ENCODE measurements around the gene CLPTM1L.
"Not testable (repeated sequence)": the region's sequence is repeated elsewhere in the genome, so short reads cannot be mapped to it uniquely, and the experiment has no call there.

The CLPTM1L gene

GRCh38 chr5:1363160-1363559 is 18.3 kb upstream of the CLPTM1L start:
- Mint-ChIP-seq H3K4me1 (no peaks in the 10 kb centered on the region), H3K36me3 (ENCODE audit: insufficient read depth) (no peaks in the 10 kb centered on the region), H3K27ac (ENCODE audit: low read depth) (no peak overlapping the region), H3K9me3 (no peaks in the 10 kb centered on the region), H3K4me3 (no peak overlapping the region), H3K27me3 (peaks cover 54% of the 10 kb centered on the region)
- DNase-seq (ENCODE audit: low spot score in 2 of 2), result no peak
- ATAC-seq (replicated peaks; ENCODE audit: extremely low read depth, poor library complexity, severe bottlenecking), result no peak

GRCh38 chr5:1362242-1363015 is 17.5 kb upstream of the CLPTM1L start:
- Mint-ChIP-seq H3K4me3 (no peak overlapping the region), H3K27me3 (peaks cover 59% of the 10 kb centered on the region), H3K27ac (ENCODE audit: low read depth) (no peak overlapping the region), H3K36me3 (ENCODE audit: insufficient read depth) (no peaks in the 10 kb centered on the region), H3K9me3 (no peaks in the 10 kb centered on the region), H3K4me1 (no peaks in the 10 kb centered on the region)
- no peak for DNase-seq (ENCODE audit: low spot score in 2 of 2)
- no peak for ATAC-seq (replicated peaks; ENCODE audit: extremely low read depth, poor library complexity, severe bottlenecking)

DNA sequence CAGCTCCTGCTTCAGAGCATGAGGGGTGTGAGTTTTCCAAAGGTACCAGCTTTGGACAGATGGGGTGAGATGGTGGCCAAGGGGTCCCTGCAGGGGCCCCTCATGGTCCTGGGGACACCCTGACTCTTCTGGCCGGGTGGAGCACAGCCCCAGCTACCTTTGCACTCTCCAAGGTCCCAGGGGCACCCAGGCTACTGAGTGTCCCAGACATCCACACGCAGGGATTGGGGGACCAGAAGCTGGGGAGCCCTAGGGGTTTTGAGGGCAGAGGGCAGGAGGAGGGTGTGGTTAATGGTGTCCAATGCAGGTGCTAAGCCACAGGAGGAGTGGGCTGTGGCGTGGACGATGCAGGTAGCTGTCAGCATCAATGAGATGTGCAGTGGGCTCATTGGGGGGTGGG is 16.0 kb upstream of the CLPTM1L start:
- H3K4me1 Mint-ChIP-seq, result no peaks in the 10 kb centered on the region

GRCh38 chr5:1360367-1360766 is 15.5 kb upstream of the CLPTM1L start:
- peaks cover 53% of the 10 kb centered on the region for H3K27me3 Mint-ChIP-seq
- DNase-seq (ENCODE audit: low spot score in 2 of 2); H3K4me3 Mint-ChIP-seq; H3K4me1 Mint-ChIP-seq; ATAC-seq (replicated peaks; ENCODE audit: extremely low read depth, poor library complexity, severe bottlenecking); H3K9me3 Mint-ChIP-seq; H3K36me3 Mint-ChIP-seq (ENCODE audit: insufficient read depth); H3K27ac Mint-ChIP-seq (ENCODE audit: low read depth): not testable (repeated sequence)

More for the DNA sequence above, 16.0 kb upstream of the CLPTM1L start:
- H3K36me3 Mint-ChIP-seq (ENCODE audit: insufficient read depth), result no peaks in the 10 kb centered on the region
- ATAC-seq (replicated peaks; ENCODE audit: extremely low read depth, poor library complexity, severe bottlenecking) (no peak), DNase-seq (ENCODE audit: low spot score in 2 of 2) (no peak)
- peaks cover 56% of the 10 kb centered on the region for H3K27me3 Mint-ChIP-seq
- H3K27ac Mint-ChIP-seq (ENCODE audit: low read depth), result no peak overlapping the region
- no peak overlapping the region for H3K4me3 Mint-ChIP-seq
- no peaks in the 10 kb centered on the region for H3K9me3 Mint-ChIP-seq

GRCh38 chr5:1359713-1360112 is 14.8 kb upstream of the CLPTM1L start:
- DNase-seq (ENCODE audit: low spot score in 2 of 2) (no peak), ATAC-seq (replicated peaks; ENCODE audit: extremely low read depth, poor library complexity, severe bottlenecking) (no peak)
- Mint-ChIP-seq H3K27me3 (peaks cover 59% of the 10 kb centered on the region), H3K4me1 (no peaks in the 10 kb centered on the region), H3K36me3 (ENCODE audit: insufficient read depth) (no peaks in the 10 kb centered on the region), H3K27ac (ENCODE audit: low read depth) (no peak overlapping the region), H3K9me3 (no peaks in the 10 kb centered on the region), H3K4me3 (no peak overlapping the region)

GRCh38 chr5:1359031-1359645 is 14.2 kb upstream of the CLPTM1L start:
- no peak for ATAC-seq (replicated peaks; ENCODE audit: extremely low read depth, poor library complexity, severe bottlenecking)
- no peak overlapping the region for H3K4me3 Mint-ChIP-seq
- no peaks in the 10 kb centered on the region for H3K9me3 Mint-ChIP-seq
- no peak overlapping the region for H3K27ac Mint-ChIP-seq (ENCODE audit: low read depth)
- DNase-seq (ENCODE audit: low spot score in 2 of 2), result no peak
- no peaks in the 10 kb centered on the region for H3K36me3 Mint-ChIP-seq (ENCODE audit: insufficient read depth)
- H3K27me3 Mint-ChIP-seq, result peaks cover 57% of the 10 kb centered on the region
- H3K4me1 Mint-ChIP-seq, result no peaks in the 10 kb centered on the region

DNA sequence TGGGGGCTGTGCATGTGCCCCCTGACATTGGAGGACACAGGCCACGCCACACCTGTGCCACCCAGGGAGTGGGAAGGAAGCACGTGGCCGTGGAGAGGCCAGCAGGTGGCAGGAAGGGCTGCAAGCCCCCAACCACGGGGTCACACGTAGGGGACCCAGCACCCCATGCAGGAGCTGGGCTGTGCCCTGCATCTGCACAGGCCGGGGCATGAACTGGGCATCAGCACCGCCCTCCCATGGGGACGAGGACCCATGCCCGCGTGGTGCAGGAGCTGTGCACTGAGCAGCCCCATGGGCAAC is 13.8 kb upstream of the CLPTM1L start:
- Mint-ChIP-seq H3K27me3 (peaks cover 52% of the 10 kb centered on the region), H3K4me3 (no peak overlapping the region), H3K27ac (ENCODE audit: low read depth) (no peak overlapping the region), H3K4me1 (no peaks in the 10 kb centered on the region), H3K9me3 (no peaks in the 10 kb centered on the region), H3K36me3 (ENCODE audit: insufficient read depth) (no peaks in the 10 kb centered on the region)
- ATAC-seq (replicated peaks; ENCODE audit: extremely low read depth, poor library complexity, severe bottlenecking) (no peak), DNase-seq (ENCODE audit: low spot score in 2 of 2) (no peak)

DNA sequence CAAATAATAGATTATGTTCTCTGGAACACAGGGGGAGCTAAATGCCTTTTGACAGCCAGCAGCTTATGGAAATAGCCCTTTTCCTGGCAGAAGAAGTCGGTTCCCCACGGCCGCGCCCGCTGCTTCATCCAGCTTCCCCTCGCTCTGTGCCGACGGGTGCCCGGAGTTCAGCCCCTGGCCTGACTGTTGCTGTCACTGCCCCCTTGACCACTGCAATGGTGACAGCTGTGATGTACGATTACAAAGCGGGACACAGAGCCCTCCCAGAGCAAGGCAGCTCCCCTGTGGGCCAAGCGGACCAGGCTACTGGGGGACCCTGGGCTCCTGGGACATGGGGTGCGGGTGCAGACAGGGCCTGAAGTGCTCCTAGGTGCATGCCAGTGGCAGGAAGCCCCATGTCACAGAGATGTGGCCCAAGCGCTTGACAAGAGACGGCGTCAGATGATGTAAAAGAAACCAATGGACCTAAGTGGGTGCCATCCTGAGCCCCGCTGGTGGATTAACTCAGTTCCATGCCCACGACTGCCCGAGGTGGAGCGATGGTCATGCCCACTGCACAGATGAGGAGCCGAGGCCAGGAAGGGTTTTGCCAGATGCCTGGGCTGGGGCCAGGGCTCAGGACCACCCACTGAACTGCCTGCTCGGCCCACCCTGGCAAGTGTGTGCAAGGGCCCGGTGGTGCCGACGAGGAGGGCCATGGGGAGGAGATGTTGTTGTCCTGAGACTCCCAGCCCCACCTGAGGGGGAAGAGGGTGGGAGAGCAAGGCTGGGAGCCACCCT is 13.2 kb upstream of the CLPTM1L start:
- no peak overlapping the region for H3K4me3 Mint-ChIP-seq
- H3K4me1 Mint-ChIP-seq, result no peaks in the 10 kb centered on the region
- H3K27ac Mint-ChIP-seq (ENCODE audit: low read depth), result no peak overlapping the region
- no peaks in the 10 kb centered on the region for H3K9me3 Mint-ChIP-seq
- ATAC-seq (replicated peaks; ENCODE audit: extremely low read depth, poor library complexity, severe bottlenecking), result no peak
- peaks cover 47% of the 10 kb centered on the region for H3K27me3 Mint-ChIP-seq
- H3K36me3 Mint-ChIP-seq (ENCODE audit: insufficient read depth), result no peaks in the 10 kb centered on the region
- DNase-seq (ENCODE audit: low spot score in 2 of 2), result no peak

DNA sequence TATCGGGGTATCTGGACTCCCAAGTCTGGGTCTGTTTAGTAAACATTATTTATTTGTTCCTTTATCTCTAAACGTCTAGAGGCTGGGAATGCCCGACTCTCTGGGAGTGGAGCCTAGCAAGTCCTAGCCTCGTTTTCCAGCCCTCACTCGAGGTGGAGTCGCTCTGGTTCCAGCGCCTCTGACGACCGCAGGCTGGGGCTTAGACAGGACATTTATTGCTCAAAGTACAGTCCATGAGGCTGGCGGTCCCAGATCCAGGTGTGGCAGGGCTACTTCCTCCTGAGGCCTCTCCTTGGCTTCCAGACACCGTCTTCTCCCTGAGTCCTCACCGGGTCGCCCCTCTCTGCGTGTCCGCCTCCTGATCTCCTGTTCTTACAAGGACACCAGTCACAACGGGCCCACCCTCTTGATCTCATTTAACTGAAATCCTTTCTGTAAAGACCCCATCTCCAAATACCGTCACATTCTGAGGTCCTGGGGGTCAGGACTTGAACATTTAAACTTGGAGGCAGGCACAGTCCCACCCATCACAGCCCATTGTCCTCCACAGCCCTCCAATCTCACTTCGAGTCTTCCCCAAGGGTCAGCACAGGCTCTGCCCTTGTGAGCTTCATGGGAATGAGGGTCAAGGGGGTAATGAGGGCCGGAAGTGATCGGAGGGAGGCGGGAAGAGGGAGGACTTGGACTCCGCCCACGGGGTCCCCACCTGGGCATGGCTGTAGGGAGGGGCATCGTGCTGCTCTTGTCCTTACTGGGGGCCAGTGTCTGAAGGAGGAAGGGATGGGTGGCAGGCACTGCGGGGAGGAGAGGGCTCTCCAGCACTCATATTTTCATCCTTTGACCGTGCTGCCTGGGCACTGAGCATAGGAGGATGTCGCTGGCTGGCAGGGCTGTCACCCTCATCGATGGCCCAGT is 12.2 kb upstream of the CLPTM1L start:
- ATAC-seq (replicated peaks; ENCODE audit: extremely low read depth, poor library complexity, severe bottlenecking) (no peak), DNase-seq (ENCODE audit: low spot score in 2 of 2) (no peak)
- H3K27ac Mint-ChIP-seq (ENCODE audit: low read depth), result no peak overlapping the region
- H3K27me3 Mint-ChIP-seq, result peaks cover 37% of the 10 kb centered on the region
- no peaks in the 10 kb centered on the region for H3K36me3 Mint-ChIP-seq (ENCODE audit: insufficient read depth)
- H3K4me3 Mint-ChIP-seq, result no peak overlapping the region
- H3K4me1 Mint-ChIP-seq, result no peaks in the 10 kb centered on the region
- no peaks in the 10 kb centered on the region for H3K9me3 Mint-ChIP-seq

GRCh38 chr5:1354576-1354975 is 9.7 kb upstream of the CLPTM1L start:
- H3K27me3 Mint-ChIP-seq, result peaks cover 27% of the 10 kb centered on the region
- no peak for ATAC-seq (replicated peaks; ENCODE audit: extremely low read depth, poor library complexity, severe bottlenecking)
- no peak for DNase-seq (ENCODE audit: low spot score in 2 of 2)
- no peak overlapping the region for H3K4me3 Mint-ChIP-seq
- H3K4me1 Mint-ChIP-seq, result no peaks in the 10 kb centered on the region
- no peaks in the 10 kb centered on the region for H3K9me3 Mint-ChIP-seq
- no peaks in the 10 kb centered on the region for H3K36me3 Mint-ChIP-seq (ENCODE audit: insufficient read depth)
- H3K27ac Mint-ChIP-seq (ENCODE audit: low read depth), result no peak overlapping the region

- H3K9me3 Mint-ChIP-seq, result no peaks in the 10 kb centered on the region
- peaks cover 17% of the 10 kb centered on the region for H3K27me3 Mint-ChIP-seq
- ATAC-seq (replicated peaks; ENCODE audit: extremely low read depth, poor library complexity, severe bottlenecking) (no peak), DNase-seq (ENCODE audit: low spot score in 2 of 2) (no peak)
- no peak overlapping the region for H3K4me3 Mint-ChIP-seq
- H3K36me3 Mint-ChIP-seq (ENCODE audit: insufficient read depth), result peaks cover 3% of the 10 kb centered on the region
- no peaks in the 10 kb centered on the region for H3K4me1 Mint-ChIP-seq
- H3K27ac Mint-ChIP-seq (ENCODE audit: low read depth), result no peak overlapping the region
These were observed 7.6 kb upstream of the CLPTM1L start for GRCh38 chr5:1352231-1353219.

Data from central memory CD8-positive, alpha-beta T cell (primary cell).